Right forelimb (tissue), 1 donor: Measurements from ENCODE around the gene SEMA3A.

Experiments used
- DNase-seq: peaks from one replicate; pipeline ENCODE4 v3.0.0-alpha.2; 2018

The SEMA3A gene

GRCh38 chr7:83918142-83918541 lies 276.4 kb downstream of the SEMA3A start:
- no peak for DNase-seq

- DNase-seq = no peak
Observed at GRCh38 chr7:83913174-83913573, 281.4 kb downstream of the SEMA3A start.

GRCh38 chr7:83908526-83908925 lies 286.1 kb downstream of the SEMA3A start:
- DNase-seq = no peak
